Ramos (cell line): Measurements from ENCODE around the gene PDE6C.

Experiments
- in situ Hi-C: fragments of 300-500 bp; cut with MboI; formaldehyde crosslinking; loops from one replicate; pipeline ENCODE4 v1.14.3; 2022; ENCODE audit warnings: low sequenced_read_pairs; ENCODE audit not compliant: unreplicated experiment

The PDE6C gene

GRCh38 chr10:93628858-93629257 lies 16.5 kb downstream of the PDE6C start:
- in situ Hi-C loops = no loop called here

- in situ Hi-C loops = no loop called here
These were observed 17.4 kb downstream of the PDE6C start for GRCh38 chr10:93629647-93630305.

- in situ Hi-C loops = no loop called here
These were observed 18.6 kb downstream of the PDE6C start for GRCh38 chr10:93630625-93631557.

- in situ Hi-C loops = no loop called here
These were observed 27.5 kb downstream of the PDE6C start for GRCh38 chr10:93639791-93640190.

GRCh38 chr10:93652857-93653256 lies 40.5 kb downstream of the PDE6C start:
- in situ Hi-C loops = no loop called here

- in situ Hi-C loops = no loop called here
These were observed 41.9 kb downstream of the PDE6C start for GRCh38 chr10:93654201-93654600.

GRCh38 chr10:93656155-93656554 lies 43.8 kb downstream of the PDE6C start:
- in situ Hi-C loops = no loop called here

GRCh38 chr10:93657757-93658156 lies 45.4 kb downstream of the PDE6C start:
- in situ Hi-C loops = no loop called here

GRCh38 chr10:93666030-93666429 lies 53.7 kb downstream of the PDE6C start:
- in situ Hi-C loops = no loop called here

- in situ Hi-C loops = no loop called here
These were observed 55.5 kb downstream of the PDE6C start for GRCh38 chr10:93667795-93668194.

- in situ Hi-C loops = no loop called here
These were observed 58.0 kb downstream of the PDE6C start for GRCh38 chr10:93670372-93670771.

- in situ Hi-C loops = no loop called here
These were observed 58.7 kb downstream of the PDE6C start for GRCh38 chr10:93671042-93671441.

- in situ Hi-C loops = no loop called here
These were observed 59.8 kb downstream of the PDE6C start for GRCh38 chr10:93672022-93672678.

- in situ Hi-C loops = no loop called here
These were observed 60.6 kb downstream of the PDE6C start for GRCh38 chr10:93672890-93673289.

GRCh38 chr10:93673791-93674190 lies 61.5 kb downstream of the PDE6C start:
- in situ Hi-C loops = no loop called here

GRCh38 chr10:93678386-93678785 lies 66.0 kb downstream of the PDE6C start:
- in situ Hi-C loops = no loop called here

GRCh38 chr10:93678805-93679587 lies 66.7 kb downstream of the PDE6C start:
- in situ Hi-C loops = no loop called here

GRCh38 chr10:93680412-93681047 lies 68.2 kb downstream of the PDE6C start:
- in situ Hi-C loops = no loop called here

- in situ Hi-C loops = no loop called here
These were observed 75.4 kb downstream of the PDE6C start for GRCh38 chr10:93687737-93688136.

GRCh38 chr10:93695740-93696139 lies 83.4 kb downstream of the PDE6C start:
- in situ Hi-C loops = no loop called here
